Germinal center (tissue), 1 donor: ENCODE data around the gene CHEK1.
A peak's percentile ranks its signal among the peaks of the same experiment; 100 is the strongest.

ENCODE experiments used
- DNase-seq: peaks from one replicate; pipeline ENCODE4 v3.0.0; 2012; ENCODE audit warnings: mixed read lengths, low spot score

Gene CHEK1

GRCh38 chr11:125626288-125626950 is 1.5 kb downstream of the CHEK1 start:
- peak; percentile 39 for DNase-seq

DNA sequence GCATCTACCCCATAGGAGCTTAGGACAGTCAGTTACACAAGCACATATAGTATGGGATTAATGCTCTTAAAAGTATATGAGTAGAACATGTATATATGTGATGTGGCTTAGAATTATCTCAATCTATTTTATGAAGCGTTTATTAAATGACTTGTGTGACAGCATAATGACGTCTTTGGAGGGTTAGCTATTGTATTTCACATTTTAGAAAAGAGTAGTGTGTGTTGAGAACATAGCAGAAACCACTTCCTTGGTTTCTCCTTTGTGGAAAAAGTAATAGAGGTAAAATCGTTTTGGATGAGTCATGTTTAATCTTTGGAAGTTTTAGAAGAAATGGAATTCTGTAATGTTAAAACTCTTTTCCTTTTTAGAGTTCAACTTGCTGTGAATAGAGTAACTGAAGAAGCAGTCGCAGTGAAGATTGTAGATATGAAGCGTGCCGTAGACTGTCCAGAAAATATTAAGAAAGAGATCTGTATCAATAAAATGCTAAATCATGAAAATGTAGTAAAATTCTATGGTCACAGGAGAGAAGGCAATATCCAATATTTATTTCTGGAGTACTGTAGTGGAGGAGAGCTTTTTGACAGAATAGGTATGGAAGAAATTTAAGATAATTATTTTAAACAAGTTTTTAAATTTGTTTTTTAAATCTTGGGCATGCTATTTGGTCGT is 2.4 kb downstream of the CHEK1 start:
- no peak for DNase-seq

- DNase-seq, result no peak
Measured at GRCh38 chr11:125637840-125638239, 12.9 kb downstream of the CHEK1 start.

DNA sequence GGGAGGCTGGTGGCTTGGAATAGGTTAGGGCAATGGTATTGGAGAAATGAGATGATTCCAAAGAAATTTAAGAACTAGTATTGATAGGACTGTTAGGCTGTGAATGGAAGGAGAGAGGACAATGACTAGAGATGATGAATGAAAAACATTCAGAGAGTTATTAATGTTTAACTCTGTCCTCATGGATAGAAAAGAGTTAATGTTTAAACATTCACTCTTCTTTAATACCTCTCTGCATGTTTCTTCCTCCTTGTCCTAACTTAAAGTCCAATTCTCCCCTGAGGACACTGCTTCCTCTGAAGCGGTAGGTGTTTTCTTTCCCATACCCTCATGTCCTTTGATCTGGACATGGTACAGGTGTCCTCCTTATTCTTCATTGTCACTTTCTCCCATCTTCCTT is 13.4 kb downstream of the CHEK1 start:
- no peak for DNase-seq

GRCh38 chr11:125645871-125646270 is 20.9 kb downstream of the CHEK1 start:
- DNase-seq, result no peak

DNA sequence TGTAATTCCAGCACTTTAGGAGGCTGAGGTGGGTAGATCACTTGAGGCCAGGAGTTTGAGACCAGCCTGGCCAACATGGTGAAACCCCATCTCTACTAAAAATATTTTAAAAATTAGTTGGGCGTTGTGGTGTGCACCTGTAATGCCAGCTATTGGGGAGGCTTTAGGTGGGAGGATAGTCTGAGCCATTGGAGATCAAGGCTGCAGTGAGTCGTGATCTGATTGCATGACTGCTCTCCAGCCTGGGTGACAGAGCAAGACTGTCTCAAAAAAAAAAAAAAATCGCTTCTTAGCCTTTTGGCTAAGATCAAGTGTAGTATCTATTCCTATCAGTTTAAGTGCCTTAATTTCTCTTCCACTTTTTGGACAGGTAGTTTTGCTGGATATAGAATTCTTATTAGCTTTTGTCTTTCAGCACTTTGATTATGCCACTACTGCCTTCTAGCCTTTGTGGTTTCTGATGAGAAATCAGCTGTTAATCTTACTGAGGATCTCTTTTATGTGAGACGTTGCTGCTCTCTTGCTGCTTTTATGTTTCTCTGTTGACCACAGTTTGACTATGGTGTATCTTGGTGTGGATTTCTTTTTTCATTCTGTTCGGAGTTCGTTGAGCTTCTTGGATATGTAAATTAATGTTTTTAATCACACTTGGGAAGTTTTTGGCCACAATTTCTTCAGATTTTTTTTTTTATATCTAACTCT is 24.7 kb downstream of the CHEK1 start:
- no peak for DNase-seq

GRCh38 chr11:125662689-125663088 is 37.7 kb downstream of the CHEK1 start:
- DNase-seq, result no peak

GRCh38 chr11:125663910-125664309 is 38.9 kb downstream of the CHEK1 start:
- DNase-seq, result no peak

- no peak for DNase-seq
Measured at GRCh38 chr11:125667151-125667550, 42.2 kb downstream of the CHEK1 start.

GRCh38 chr11:125670172-125670571 is 45.2 kb downstream of the CHEK1 start:
- no peak for DNase-seq

- no peak for DNase-seq
Measured at GRCh38 chr11:125671561-125671960, 46.6 kb downstream of the CHEK1 start.

GRCh38 chr11:125674210-125674609 is 49.2 kb downstream of the CHEK1 start:
- DNase-seq, result no peak

DNA sequence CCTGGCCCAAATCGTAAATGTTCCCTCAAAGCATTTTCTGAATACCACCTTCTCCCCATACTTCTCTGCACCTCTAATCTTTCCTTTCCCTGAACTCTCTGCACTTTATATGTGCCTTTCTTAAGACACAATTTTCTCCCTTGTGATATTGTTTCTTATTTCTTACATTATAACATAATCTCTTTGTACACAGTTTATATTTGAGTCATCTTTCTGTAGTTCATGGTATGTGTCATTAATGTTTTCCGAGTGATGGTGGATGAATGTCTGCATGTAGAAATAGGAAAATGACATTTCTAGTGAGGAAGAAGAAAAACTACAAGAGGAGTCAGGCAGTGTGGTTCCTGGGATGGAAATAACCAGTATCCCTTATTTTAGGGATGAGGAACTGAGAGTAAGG is 50.2 kb downstream of the CHEK1 start:
- DNase-seq, result no peak

DNA sequence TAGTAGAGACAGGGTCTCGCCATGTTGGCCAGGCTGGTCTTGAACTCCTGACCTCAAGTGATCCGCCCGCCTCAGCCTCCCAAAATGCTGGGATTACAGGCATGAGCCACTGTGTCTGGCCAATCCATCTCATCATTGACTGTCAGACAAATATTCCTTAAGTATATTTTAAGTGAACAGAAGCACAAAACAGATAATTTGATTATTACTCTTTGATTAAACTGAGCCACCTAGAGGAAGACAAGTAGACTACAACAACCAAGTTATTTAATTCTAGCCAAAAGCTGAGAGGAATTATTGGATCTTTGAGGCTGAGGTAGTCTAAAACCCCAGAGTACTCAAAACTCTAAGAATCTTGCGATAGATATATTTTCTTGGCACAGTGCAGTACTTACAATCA is 54.4 kb downstream of the CHEK1 start:
- DNase-seq, result peak; percentile 14

- DNase-seq, result no peak
Measured at GRCh38 chr11:125679837-125680236, 54.9 kb downstream of the CHEK1 start.

GRCh38 chr11:125680747-125681146 is 55.8 kb downstream of the CHEK1 start, which contains the start of gene ACRV1:
ACRV1 (minus strand) TSS chr11:125680847; CDS start chr11:125680780, 67 bp downstream.
- no peak for DNase-seq

DNA sequence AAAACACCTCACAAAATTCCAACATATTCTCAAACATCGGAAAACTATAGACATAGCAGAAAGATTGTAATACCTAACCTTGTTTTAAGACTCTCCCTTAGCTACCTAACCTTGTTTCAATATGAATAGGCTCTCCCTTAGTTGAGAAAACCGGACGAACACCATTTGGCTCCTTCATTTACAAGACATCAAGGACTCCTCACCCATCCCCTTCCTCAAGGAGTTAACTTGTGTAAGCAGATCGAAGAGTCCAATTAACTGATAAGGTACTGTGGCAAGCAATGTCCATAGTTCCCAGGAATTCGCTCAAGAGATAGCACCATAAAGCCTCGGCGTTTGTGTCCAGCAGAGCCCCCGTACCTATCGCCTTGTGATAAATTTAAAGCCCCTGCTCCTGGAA is 60.3 kb downstream of the CHEK1 start:
- no peak for DNase-seq

GRCh38 chr11:125688066-125688465 is 63.1 kb downstream of the CHEK1 start:
- DNase-seq, result no peak

GRCh38 chr11:125688632-125689031 is 63.7 kb downstream of the CHEK1 start:
- no peak for DNase-seq

DNA sequence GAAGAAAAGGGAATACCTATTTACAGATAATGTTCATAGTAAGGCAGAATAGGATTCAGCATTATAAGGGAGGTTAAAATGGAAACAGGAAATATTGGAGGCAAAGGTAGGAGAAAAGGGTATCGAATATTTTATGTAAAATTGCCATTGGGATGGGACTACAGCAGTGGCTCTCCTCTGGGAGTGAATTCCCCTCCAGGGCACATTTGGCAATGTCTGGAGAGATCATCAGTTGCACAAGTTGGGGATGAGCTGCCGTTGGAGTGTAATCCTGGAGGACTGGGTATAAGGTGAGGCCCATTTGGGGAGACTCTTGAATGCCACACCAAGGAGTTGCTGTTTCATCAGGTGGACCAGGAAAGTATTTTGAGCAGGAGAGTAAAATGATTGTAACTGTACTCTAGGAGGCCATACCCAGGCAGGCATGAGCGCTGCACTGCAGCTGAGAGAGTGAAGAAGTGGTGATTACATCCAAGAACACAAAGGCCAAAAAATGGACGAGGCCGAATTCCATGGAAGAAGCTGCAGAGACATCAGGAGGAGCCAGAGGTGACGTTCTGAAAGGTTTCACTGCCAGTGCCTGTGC is 64.4 kb downstream of the CHEK1 start:
- DNase-seq, result no peak

- no peak for DNase-seq
Measured at GRCh38 chr11:125690006-125690405, 65.0 kb downstream of the CHEK1 start.

- DNase-seq, result no peak
Measured at GRCh38 chr11:125692887-125693286, 67.9 kb downstream of the CHEK1 start.

- DNase-seq, result no peak
Measured at GRCh38 chr11:125694951-125695350, 70.0 kb downstream of the CHEK1 start.
